NCI-H510A treated with DMSO at 0.1 percent for 48 hours (cell line): ENCODE results near the gene GJA4.

Experiments
- DNase-seq: peaks from one replicate; lab custom pipeline; 2025; lab: John Stamatoyannopoulos, UW

GJA4 gene

DNA sequence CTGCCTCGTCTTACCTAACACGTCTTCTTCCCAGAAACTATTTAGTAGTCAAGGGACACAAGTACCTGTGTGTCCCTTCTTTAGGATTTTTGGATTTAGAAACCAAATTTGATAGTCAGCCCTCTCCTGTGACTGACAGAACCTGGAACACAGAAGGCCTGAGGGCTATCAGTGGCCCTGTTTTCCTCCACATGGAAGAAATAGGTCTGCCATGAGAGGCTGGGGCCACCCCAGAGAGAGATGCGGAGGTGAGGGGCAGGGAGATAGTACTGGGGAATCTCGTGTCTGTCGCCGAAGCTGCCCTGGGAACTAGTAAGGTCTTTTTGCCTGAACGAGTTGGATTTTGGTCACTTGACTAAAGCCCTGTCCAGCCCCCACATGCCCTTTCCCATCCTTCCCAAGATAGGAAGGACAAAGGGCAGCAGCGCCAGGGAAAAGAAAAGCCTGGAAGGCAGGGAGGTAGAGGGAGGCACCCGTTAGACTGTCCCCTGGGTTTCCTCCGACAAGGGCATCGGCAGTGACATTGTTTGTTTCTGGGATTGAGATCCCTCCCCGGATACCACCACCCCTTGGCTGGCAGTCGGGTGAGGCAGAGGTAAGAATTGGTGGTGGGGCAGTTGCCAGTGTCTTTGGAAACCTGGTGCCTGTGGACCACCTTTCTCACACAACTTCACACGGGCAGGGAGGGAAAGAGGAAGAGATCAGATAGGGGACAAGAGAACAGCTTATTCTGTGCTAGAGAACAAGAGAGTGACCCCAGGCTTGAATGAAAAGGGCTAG is 46.9 kb downstream of the GJA4 start:
- no peak for DNase-seq

DNA sequence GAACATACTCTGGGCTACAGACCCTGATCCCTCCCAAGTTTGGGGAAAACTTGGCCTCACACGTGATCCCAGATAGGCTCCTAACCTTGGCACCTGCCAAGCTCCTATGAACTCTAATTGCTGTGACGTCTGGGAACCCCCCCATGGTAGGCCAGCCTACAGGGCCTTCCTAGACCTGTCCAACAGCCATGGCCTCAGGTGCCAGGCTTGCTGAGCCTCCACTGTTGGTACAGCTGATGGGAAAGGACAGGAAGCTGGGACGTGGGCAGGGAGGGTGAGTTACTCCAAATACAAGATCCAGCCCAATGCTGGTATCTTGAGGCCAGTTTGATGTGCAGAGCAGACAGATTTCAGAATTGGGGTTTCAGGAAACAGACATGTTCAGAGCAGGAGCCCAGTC is 47.6 kb downstream of the GJA4 start:
- DNase-seq: no peak

DNA sequence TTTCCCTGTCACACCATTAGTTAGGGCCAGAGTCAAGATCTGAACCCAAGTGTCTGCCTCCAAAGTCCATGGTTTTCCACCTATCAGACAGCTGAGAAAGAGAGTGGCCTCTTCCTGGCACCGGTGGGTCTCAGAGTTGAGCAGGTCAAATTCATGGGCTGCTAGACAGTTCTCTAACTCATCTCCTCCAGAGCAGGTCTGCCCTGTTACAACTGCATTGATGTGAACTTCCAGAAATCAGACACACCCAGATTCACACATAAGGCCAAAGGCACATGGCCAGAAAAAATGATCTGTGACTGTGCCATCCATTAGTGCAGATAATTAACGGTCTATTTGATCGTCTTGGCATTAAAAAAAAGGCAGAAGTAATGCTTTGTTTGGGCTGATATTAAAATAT is 49.3 kb downstream of the GJA4 start:
- DNase-seq: no peak

DNA sequence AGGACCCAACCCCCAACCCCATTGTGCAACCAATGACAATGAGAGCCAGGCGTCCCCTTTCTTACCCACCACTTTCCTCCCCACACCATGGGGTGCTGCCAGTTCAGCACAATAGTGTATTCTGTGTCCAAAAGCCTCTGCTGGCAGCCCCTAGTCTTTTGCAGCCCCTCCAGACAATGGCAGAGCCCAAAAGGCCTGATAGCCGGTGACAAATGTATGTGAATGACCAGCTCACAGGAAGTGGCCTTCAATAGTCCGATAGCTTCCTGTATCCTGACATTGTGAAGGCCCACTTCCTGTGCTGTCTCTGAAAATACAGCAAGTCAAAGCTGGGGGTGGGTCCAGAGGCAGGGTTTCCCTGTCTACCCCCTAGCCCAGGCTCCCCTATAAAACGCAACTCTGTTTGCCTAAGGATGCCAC is 50.2 kb downstream of the GJA4 start:
- DNase-seq: no peak

DNA sequence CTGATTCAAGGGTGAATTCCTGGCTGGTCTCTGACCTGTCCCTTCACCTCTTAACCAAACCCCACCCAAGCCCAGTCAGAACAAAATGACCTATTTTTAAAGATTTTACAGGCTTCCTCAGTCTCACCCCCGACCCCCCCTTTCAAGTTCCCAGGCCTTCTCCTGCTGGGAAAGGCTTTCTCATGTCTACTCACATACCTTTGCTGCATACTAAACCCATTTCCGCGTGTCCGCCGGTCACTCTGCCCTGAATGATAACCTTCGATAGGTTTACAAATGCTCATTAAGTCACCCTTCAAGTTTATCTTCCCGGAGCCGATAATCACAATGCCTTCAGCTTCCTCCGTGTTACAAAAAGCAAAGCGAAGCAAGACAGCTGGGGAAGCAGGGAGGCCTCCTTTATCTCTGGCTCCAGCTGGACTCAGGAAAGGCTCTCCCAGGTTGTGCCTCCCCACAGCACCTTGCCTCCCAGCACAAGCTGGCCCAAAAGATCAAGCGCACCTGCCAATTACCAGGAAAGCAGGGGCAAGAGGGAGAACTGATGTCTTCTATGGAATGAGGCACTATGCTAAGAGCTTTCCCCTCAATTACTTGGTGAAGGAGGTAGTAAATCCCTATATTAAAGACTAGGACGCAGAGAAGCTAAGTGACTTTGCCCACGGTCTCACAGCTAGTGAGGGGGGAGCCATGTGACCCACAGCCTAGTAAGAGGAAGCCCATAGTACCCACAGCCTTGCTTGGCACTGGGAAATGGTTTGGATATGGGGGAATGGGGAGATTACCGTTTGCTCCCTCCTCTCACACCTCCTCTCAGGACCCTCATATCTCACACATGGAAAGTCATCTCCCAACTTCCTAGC is 50.8 kb downstream of the GJA4 start:
- no peak for DNase-seq

DNA sequence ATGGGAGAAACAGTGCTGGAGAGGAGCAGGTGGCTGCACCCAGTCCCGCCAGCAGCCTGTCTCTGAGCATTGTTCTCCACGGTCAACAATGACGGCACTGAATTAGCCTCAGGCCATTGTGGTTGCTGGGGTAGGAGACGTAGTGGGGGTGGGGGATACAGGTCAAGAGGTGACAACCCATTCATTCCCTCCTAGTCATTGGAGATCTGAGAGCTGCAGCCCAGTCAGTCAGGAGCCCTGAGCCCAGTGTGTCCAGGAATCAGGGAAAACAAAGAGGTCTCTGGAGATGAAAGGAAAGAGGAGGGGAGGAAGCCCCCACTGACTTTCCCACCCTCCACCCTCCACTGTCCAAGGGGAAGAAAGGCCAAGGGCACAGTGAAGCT is 51.4 kb downstream of the GJA4 start:
- no peak for DNase-seq
